Neural progenitor cell (in vitro differentiated cells): Measurements from ENCODE around the gene PHEX.

Source experiments
- CTCF ChIP-seq: fragments of 200-600 bp; sonication (generic); IDR thresholded peaks from 2 replicates; pipeline ENCODE4 v1.5.1; 2017; ENCODE audit warnings: antibody characterized with exemption, mild to moderate bottlenecking
- EZH2 ChIP-seq: fragments of 200-600 bp; sonication (generic); IDR thresholded peaks from 2 replicates; pipeline ENCODE4 v1.6.1; 2017; ENCODE audit warnings: antibody characterized with exemption, mild to moderate bottlenecking, moderate library complexity
- EZH2phosphoT487 ChIP-seq: fragments of 200-600 bp; sonication (generic); IDR thresholded peaks from 2 replicates; pipeline ENCODE4 v1.6.1; 2017; ENCODE audit warnings: antibody characterized with exemption

- TF ChIP-seq CTCF (no peak), EZH2 (no peak), EZH2phosphoT487 (no peak)
Observed at GRCh38 chrX:22272613-22273012, 240.5 kb downstream of the PHEX start, which contains the start of gene CBLL2.
